DND-41 (cell line): Measurements from ENCODE around the gene DNAJC5.

Source experiments
- ATAC-seq: fragments of 200-7000 bp; cut with Tn5 transposase; 3 replicates; pipeline ENCODE4 v1.9.1; 2021; ENCODE audit warnings: low read depth; ENCODE audit not compliant: insufficient read depth
- DNase-seq: peaks from one replicate; pipeline ENCODE4 v3.0.0-alpha.2; 2020
- H2AFZ ChIP-seq: 2 replicates; pipeline ENCODE4 v1.6.0; 2012; ENCODE audit warnings: low read depth, low read length
- H3K27ac ChIP-seq: 2 replicates; pipeline ENCODE4 v1.5.1; 2012; ENCODE audit warnings: low read length, inconsistent platforms
- H3K27me3 ChIP-seq: fragments of 200-600 bp; sonication (generic); 2 replicates; pipeline ENCODE4 v1.6.0; 2012; ENCODE audit warnings: low read length, mild to moderate bottlenecking, inconsistent platforms; ENCODE audit not compliant: insufficient read depth, poor library complexity
- H3K36me3 ChIP-seq: 2 replicates; pipeline ENCODE4 v1.5.1; 2012; ENCODE audit warnings: low read length, inconsistent platforms; ENCODE audit not compliant: insufficient read depth
- H3K4me1 ChIP-seq: 2 replicates; pipeline ENCODE4 v1.5.1; 2012; ENCODE audit warnings: mild to moderate bottlenecking, low read length; ENCODE audit not compliant: insufficient read depth
- H3K4me2 ChIP-seq: 2 replicates; pipeline ENCODE4 v1.6.0; 2012; ENCODE audit warnings: mild to moderate bottlenecking, moderate library complexity, low read length, inconsistent platforms; ENCODE audit not compliant: insufficient read depth
- H3K4me3 ChIP-seq, 2 experiments: fragments of 200-600 bp in 1 of 2; shearing (Covaris generic) in 1 of 2; 2 replicates each; pipeline ENCODE4 v1.5.1; 2012 to 2016; ENCODE audit warnings: inconsistent platforms in 2 of 2, low read length in 2 of 2, mild to moderate bottlenecking in 2 of 2, low read depth in 1 of 2, moderate library complexity in 1 of 2
- H3K79me2 ChIP-seq: 2 replicates; pipeline ENCODE4 v1.6.0; 2012; ENCODE audit warnings: low read length, inconsistent platforms; ENCODE audit not compliant: insufficient read depth
- H3K9ac ChIP-seq: 2 replicates; pipeline ENCODE4 v1.6.0; 2012; ENCODE audit warnings: low read depth, mild to moderate bottlenecking, inconsistent platforms, low read length, moderate library complexity
- H3K9me3 ChIP-seq: 2 replicates; pipeline ENCODE4 v1.5.1; 2012; ENCODE audit warnings: low read length, moderate library complexity, mild to moderate bottlenecking, inconsistent platforms; ENCODE audit not compliant: insufficient read depth, severe bottlenecking
- H4K20me1 ChIP-seq: 2 replicates; pipeline ENCODE4 v1.6.0; 2012; ENCODE audit warnings: low read length; ENCODE audit not compliant: insufficient read depth
- CTCF ChIP-seq: IDR thresholded peaks from 2 replicates; pipeline ENCODE4 v1.5.1; 2012; ENCODE audit warnings: borderline replicate concordance, low read length, moderate library complexity, mild to moderate bottlenecking; ENCODE audit not compliant: poor library complexity, severe bottlenecking; ENCODE audit errors: extremely low read depth
- EZH2 ChIP-seq: IDR thresholded peaks from 3 replicates; pipeline ENCODE4 v1.6.1; 2012; ENCODE audit warnings: borderline replicate concordance, low read depth, mild to moderate bottlenecking, moderate library complexity, low read length, inconsistent platforms; ENCODE audit not compliant: severe bottlenecking

DNAJC5 gene

GRCh38 chr20:63894358-63895201, at the start of gene DNAJC5:
Gene DNAJC5, plus strand, starts transcription at chr20:63895126. Its CDS starts 33,220 bp downstream, at chr20:63928346.
- H3K27ac ChIP-seq: peak within 1 kb of the TSS; percentile 62
- H2AFZ ChIP-seq: peak within 1 kb of the TSS; percentile 68

GRCh38 chr20:63846128-63846771, 48.7 kb upstream of the DNAJC5 start:
- H3K79me2 ChIP-seq: no peaks in the 10 kb centered on the region
- H3K27me3 ChIP-seq: peaks cover 41% of the 10 kb centered on the region
- H2AFZ ChIP-seq: no peak overlapping the region
- no peak for DNase-seq
- no peaks in the 10 kb centered on the region for H3K36me3 ChIP-seq
- no peaks in the 10 kb centered on the region for H3K4me1 ChIP-seq
- peak; percentile 38; the same call in 1 of the 3 replicates for ATAC-seq
- no peaks in the 10 kb centered on the region for H3K9me3 ChIP-seq
- H3K9ac ChIP-seq: no peak overlapping the region
- H3K4me3 ChIP-seq: no peak overlapping the region
- H3K27ac ChIP-seq: no peak overlapping the region
- no peak overlapping the region for H3K4me2 ChIP-seq
- TF ChIP-seq CTCF: no peak
- TF ChIP-seq EZH2: no peak
- H4K20me1 ChIP-seq: peaks cover 6% of the 10 kb centered on the region

More at GRCh38 chr20:63894358-63895201, at the start of gene DNAJC5:
- ATAC-seq (peak; percentile 86), DNase-seq (peak; percentile 96)
- Histone ChIP-seq H3K4me3 (peak within 1 kb of the TSS; percentile 51 to 60), H3K79me2 (peaks cover 43% of the 10 kb centered on the region), H3K4me1 (peaks cover 27% of the 10 kb centered on the region), H3K4me2 (peak within 1 kb of the TSS; percentile 76), H3K36me3 (peaks cover 40% of the 10 kb centered on the region), H3K9me3 (no peaks in the 10 kb centered on the region), H3K9ac (peak within 1 kb of the TSS; percentile 76), H3K27me3 (no peaks in the 10 kb centered on the region), H4K20me1 (peaks cover 47% of the 10 kb centered on the region)
- TF ChIP-seq EZH2: no peak

- H3K27me3 ChIP-seq: peaks cover 41% of the 10 kb centered on the region
- no peak for TF ChIP-seq EZH2
- TF ChIP-seq CTCF: no peak
- DNase-seq: no peak
- no peak for ATAC-seq
- no peak overlapping the region for H3K27ac ChIP-seq
- no peak overlapping the region for H3K4me2 ChIP-seq
- H3K79me2 ChIP-seq: no peaks in the 10 kb centered on the region
- no peaks in the 10 kb centered on the region for H3K4me1 ChIP-seq
- H3K4me3 ChIP-seq: no peak overlapping the region
- H3K9me3 ChIP-seq: no peaks in the 10 kb centered on the region
- no peak overlapping the region for H3K9ac ChIP-seq
- H2AFZ ChIP-seq: no peak overlapping the region
- H4K20me1 ChIP-seq: peaks cover 6% of the 10 kb centered on the region
- no peaks in the 10 kb centered on the region for H3K36me3 ChIP-seq
Measured at GRCh38 chr20:63846888-63847236, 48.1 kb upstream of the DNAJC5 start.
